Peyer's patch (tissue), 4 donors: ENCODE measurements around the gene VAV2.

Experiments used
- CTCF ChIP-seq, 6 experiments: fragments of 450-650 bp in 4 of 6; fragments of 200-600 bp in 2 of 6; sonication (generic) in 1 of 6; IDR thresholded peaks; one replicate each; pipeline ENCODE4 v1.5.1; 2017 to 2019; ENCODE audit warnings: antibody characterized with exemption in 6 of 6, mild to moderate bottlenecking in 3 of 6, moderate library complexity in 1 of 6
- POLR2A ChIP-seq, 2 donors: fragments of 450-650 bp; IDR thresholded peaks; one replicate each; pipeline ENCODE4 v1.5.1; 2017; ENCODE audit warnings: antibody characterized with exemption in 2 of 2, mild to moderate bottlenecking in 2 of 2, moderate library complexity in 2 of 2

- TF ChIP-seq CTCF (IDR thresholded peaks at IDR 0.05) (no peak), POLR2A (IDR thresholded peaks at IDR 0.05) (no peak)
These were observed 13.3 kb upstream of the VAV2 start for GRCh38 chr9:134005381-134005780.
